K562 (cell line): ENCODE results near the gene SST. TPM values are rescaled to one million over a fixed set of nuclear protein-coding genes. Genes with fewer than 3 reads are reported as not detected.
A peak's percentile ranks its signal among the peaks of the same experiment; 100 is the strongest.

Experiments
- ATAC-seq: fragments of 200-7000 bp; cut with Tn5 transposase; 3 replicates; pipeline ENCODE4 v1.9.1; 2020; ENCODE audit warnings: moderate library complexity
- BruUV-seq: library from RNA; stranded (reverse); fragments of 400-500 nt; replicated peaks from 2 replicates; lab custom pipeline; 2021; lab: Mats Ljungman, UMichigan
- CTCF ChIA-PET: fragments of 300-600 bp; formaldehyde crosslinking; extraction: SDS; loops from one replicate; lab custom pipeline; 2021; ENCODE audit warnings: low intra/inter-chr PET ratio; lab: Yijun Ruan, JAX
- POLR2A ChIA-PET: fragments of 300-600, 350-650 bp; sonication (Branson Sonifier 250); formaldehyde crosslinking; extraction: SDS; loops from one replicate; lab custom pipeline; 2021; ENCODE audit warnings: antibody characterized with exemption, inconsistent platforms; lab: Yijun Ruan, JAX
- DNase-seq, 4 experiments: peaks; one replicate each; pipeline versions ENCODE4 v3.0.0 to v3.0.0-alpha.2; 2011 to 2018; ENCODE audit warnings: low spot score in 3 of 4, mixed read lengths in 3 of 4; ENCODE audit errors: extremely low read depth in 1 of 4
- FAIRE-seq: peaks from 2 replicates; lab custom pipeline; 2011; peaks lifted over from hg19 to GRCh38; lab: Jason Lieb, UNC
- H2AFZ ChIP-seq: 2 replicates; pipeline ENCODE4 v1.6.0; 2011; ENCODE audit warnings: low read depth, low read length, control low read depth, inconsistent platforms
- H3K27ac ChIP-seq: fragments of 200-600 bp; 3 replicates; pipeline ENCODE4 v1.8.0; 2011; ENCODE audit warnings: low read depth, mild to moderate bottlenecking, control low read depth, inconsistent platforms, low read length, moderate library complexity, mixed read lengths; ENCODE audit errors: extremely low read depth
- H3K27me3 ChIP-seq, 2 experiments: fragments of 300-600 bp in 1 of 2; 2 replicates in 1 of 2; 3 replicates in 1 of 2; pipeline versions ENCODE4 v1.6.0 to v1.8.0; 2011; ENCODE audit warnings: inconsistent platforms in 2 of 2, low read length in 2 of 2, mild to moderate bottlenecking in 1 of 2, mixed read lengths in 1 of 2, moderate library complexity in 1 of 2; ENCODE audit not compliant: control insufficient read depth in 2 of 2, insufficient read depth in 2 of 2
- H3K36me3 ChIP-seq: fragments of 300-600 bp; 3 replicates; pipeline ENCODE4 v1.8.0; 2011; ENCODE audit warnings: mild to moderate bottlenecking, low read length, inconsistent platforms; ENCODE audit not compliant: control insufficient read depth, insufficient read depth
- H3K4me1 ChIP-seq, 2 experiments: fragments of 200-600 bp in 1 of 2; replicated peaks in 1 of 2; 2 replicates in 1 of 2; 3 replicates in 1 of 2; pipeline versions ENCODE4 v1.5.1 to v1.8.0; 2011; ENCODE audit warnings: inconsistent platforms in 2 of 2, low read length in 2 of 2, mild to moderate bottlenecking in 1 of 2, mixed read lengths in 1 of 2, moderate library complexity in 1 of 2; ENCODE audit not compliant: control insufficient read depth in 2 of 2, insufficient read depth in 2 of 2
- H3K4me2 ChIP-seq: 2 replicates; pipeline ENCODE4 v1.6.1; 2011; ENCODE audit warnings: low read length, control low read depth, inconsistent platforms, mixed read lengths; ENCODE audit not compliant: insufficient read depth
- H3K4me3 ChIP-seq: fragments of 200-600 bp; sonication (generic), shearing (Covaris generic); 2 replicates; pipeline ENCODE4 v1.5.1; 2016; ENCODE audit warnings: control low read depth, inconsistent platforms
- H3K79me2 ChIP-seq: fragments of 200-600 bp; 3 replicates; pipeline ENCODE4 v1.8.0; 2011; ENCODE audit warnings: low read length, inconsistent platforms; ENCODE audit not compliant: control insufficient read depth, insufficient read depth
- H3K9ac ChIP-seq, 2 experiments: 2 replicates each; pipeline versions ENCODE4 v1.6.0 to v1.6.1; 2011; ENCODE audit warnings: low read depth in 2 of 2, low read length in 2 of 2, control low read depth in 1 of 2, inconsistent platforms in 1 of 2, mild to moderate bottlenecking in 1 of 2, mixed read lengths in 1 of 2; ENCODE audit not compliant: insufficient read depth in 1 of 2
- H3K9me1 ChIP-seq: one replicate; pipeline ENCODE4 v1.6.0; 2011; ENCODE audit warnings: inconsistent platforms, mild to moderate bottlenecking, low read length, moderate library complexity; ENCODE audit not compliant: control insufficient read depth, insufficient read depth
- H3K9me3 ChIP-seq: replicated peaks from 2 replicates; pipeline ENCODE4 v1.5.1; 2011; ENCODE audit warnings: low read depth, low read length, inconsistent platforms; ENCODE audit not compliant: control insufficient read depth, insufficient read depth
- H4K20me1 ChIP-seq: replicated peaks from 2 replicates; pipeline ENCODE4 v1.6.1; 2011; ENCODE audit warnings: low read length, inconsistent platforms, mixed read lengths; ENCODE audit not compliant: control insufficient read depth, insufficient read depth
- FOSL1 ChIP-seq: fragments of 200-800 bp; sonication (Bioruptor generic); conservative IDR thresholded peaks from 2 replicates; pipeline ENCODE4 v1.6.1; 2016; ENCODE audit warnings: missing genetic modification characterization, missing compliant biosample characterization
- PTTG1 ChIP-seq: fragments of 450-650 bp; IDR thresholded peaks from 2 replicates; pipeline ENCODE4 v1.6.1; 2016; ENCODE audit warnings: low read depth, mild to moderate bottlenecking, missing genetic modification characterization, missing compliant biosample characterization
- ZNF75A ChIP-seq: fragments of 450-650 bp; formaldehyde crosslinking; IDR thresholded peaks from 2 replicates; pipeline ENCODE4 v1.4.0; 2020; ENCODE audit warnings: mild to moderate bottlenecking
- WGBS: fragments of 100-300 bp; shearing (Covaris generic); methylation state at CpG from one replicate; pipeline ENCODE4 v1.1.6; 2016; ENCODE audit warnings: low coverage, mixed read lengths; ENCODE audit not compliant: insufficient coverage; ENCODE audit errors: missing lambda C conversion rate; 5-methylcytosine and 5-hydroxymethylcytosine counted together
- in situ Hi-C: fragments of 300-500 bp; cut with MboI; formaldehyde crosslinking; loops from 4 replicates; pipeline ENCODE4 v1.15.0; 2018; ENCODE audit warnings: inconsistent platforms, mixed read lengths
- intact Hi-C: fragments of 100-400 bp; cut with micrococcal nuclease; formaldehyde crosslinking; loops from 2 replicates; pipeline ENCODE4 v1.14.2; 2022
- polyA plus RNA-seq, 8 experiments: library from polyadenylated mRNA; depleted of rRNA in 4 of 8; stranded (reverse) in 5 of 8; unstranded in 3 of 8; fragments of >200 nt; fragmentation: Nextera tagmentation in 2 of 8; fragmentation: Illumina TruSeq in 1 of 8; extraction: Ambion mirVana in 2 of 8; extraction: Trizol in 1 of 8; gene quantifications; 2 replicates each; pipeline versions ENCODE4 v1.2.1 to v1.2.3, GENCODE V29; 2011 to 2014; ENCODE audit warnings: inconsistent platforms in 1 of 8, missing spikeins in 1 of 8
- total RNA-seq, 7 experiments: library from RNA; depleted of rRNA in 6 of 7; stranded (reverse); fragments of >200 nt in 6 of 7; fragmentation: Illumina TruSeq in 2 of 7; extraction: Trizol in 2 of 7; gene quantifications; 2 replicates each; pipeline versions ENCODE4 v1.2.1 to v1.2.3, GENCODE V29; 2011 to 2021; ENCODE audit warnings: low replicate concordance in 1 of 7

SST gene
- total and polyA plus RNA-seq, 9 of the 15 experiments (the other 6 are each of a cell fraction or from before 2014, with no cell fraction given), result not detected

- CTCF ChIA-PET, result no interaction called here
These were observed 15.8 kb upstream of the SST start for GRCh38 chr3:187685948-187686347.

GRCh38 chr3:187684880-187685279 lies 14.7 kb upstream of the SST start:
- CTCF ChIA-PET, result no interaction called here
- no peak for DNase-seq

More at GRCh38 chr3:187685948-187686347, 15.8 kb upstream of the SST start:
- POLR2A ChIA-PET, result no interaction called here
- no peak overlapping the region for H3K9ac ChIP-seq
- WGBS, result 4% methylated on average over 6 of the region's 7 CpGs
- no peak overlapping the region for H3K4me3 ChIP-seq
- H3K36me3 ChIP-seq, result no peaks in the 10 kb centered on the region
- intact Hi-C loops (no loop called here), in situ Hi-C loops (no loop called here)
- H3K9me3 ChIP-seq, result 0 out of 2 replicates have a peak, but pooled peaks cover 2% of the 10 kb centered on the region
- DNase-seq, result no peak
- no peak for TF ChIP-seq ZNF75A (CRISPR knock-in tag)
- H3K27ac ChIP-seq, result no peak overlapping the region
- no peaks in the 10 kb centered on the region for H4K20me1 ChIP-seq
- no peaks in the 10 kb centered on the region for H3K79me2 ChIP-seq
- no peak for FAIRE-seq
- no TSS peak for BruUV-seq
- no peak overlapping the region for H3K4me2 ChIP-seq
- no peaks in the 10 kb centered on the region for H3K9me1 ChIP-seq
- H2AFZ ChIP-seq, result no peak overlapping the region
- ATAC-seq, result no peak
- no peaks in the 10 kb centered on the region for H3K4me1 ChIP-seq
- no peaks in the 10 kb centered on the region for H3K27me3 ChIP-seq

More at GRCh38 chr3:187684880-187685279, 14.7 kb upstream of the SST start:
- Histone ChIP-seq H3K27ac (no peak overlapping the region), H4K20me1 (no peaks in the 10 kb centered on the region), H3K9ac (no peak overlapping the region), H3K9me1 (no peaks in the 10 kb centered on the region), H3K4me3 (no peak overlapping the region), H3K4me1 (no peaks in the 10 kb centered on the region), H2AFZ (no peak overlapping the region), H3K36me3 (no peaks in the 10 kb centered on the region), H3K27me3 (no peaks in the 10 kb centered on the region), H3K9me3 (0 out of 2 replicates have a peak, but pooled peaks cover 2% of the 10 kb centered on the region), H3K4me2 (no peak overlapping the region), H3K79me2 (no peaks in the 10 kb centered on the region)
- no peak for ATAC-seq
- WGBS, result 0% methylated on average over 2 of the region's 2 CpGs
- BruUV-seq, result no TSS peak
- no peak for TF ChIP-seq PTTG1 (tag)
- peak; percentile 62 for TF ChIP-seq FOSL1 (tag)
- in situ Hi-C loops, result no loop called here
- FAIRE-seq, result no peak
- intact Hi-C loops, result no loop called here
- POLR2A ChIA-PET, result no interaction called here
